Activated CD8-positive, alpha-beta memory T cell treated with anti-CD3 and anti-CD28 coated beads for 4 hours (primary cell): ENCODE measurements around the gene MRPL19.

ENCODE experiments used
- DNase-seq, 2 donors: peaks; one replicate each; pipeline ENCODE4 v3.0.0-alpha.2; 2020; ENCODE audit warnings: low read depth in 2 of 2

MRPL19 gene

DNA sequence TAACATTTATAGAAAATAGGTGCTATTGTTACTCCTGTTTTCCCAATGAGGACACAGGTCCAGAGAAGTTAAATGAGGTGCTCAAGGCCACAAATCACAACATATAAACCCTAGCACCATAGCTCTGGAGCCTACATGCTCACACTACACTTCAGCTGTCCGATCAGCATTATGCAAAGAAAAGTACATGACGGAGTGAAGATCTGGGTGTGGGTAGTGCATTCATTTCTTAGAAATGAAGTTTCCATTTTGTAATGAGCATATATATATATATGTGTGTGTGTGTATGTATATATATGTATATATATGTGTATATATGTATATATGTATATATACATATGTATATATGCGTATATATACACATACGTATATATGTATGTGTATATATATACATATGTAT, 30.2 kb upstream of the MRPL19 start:
- no peak for DNase-seq

DNA sequence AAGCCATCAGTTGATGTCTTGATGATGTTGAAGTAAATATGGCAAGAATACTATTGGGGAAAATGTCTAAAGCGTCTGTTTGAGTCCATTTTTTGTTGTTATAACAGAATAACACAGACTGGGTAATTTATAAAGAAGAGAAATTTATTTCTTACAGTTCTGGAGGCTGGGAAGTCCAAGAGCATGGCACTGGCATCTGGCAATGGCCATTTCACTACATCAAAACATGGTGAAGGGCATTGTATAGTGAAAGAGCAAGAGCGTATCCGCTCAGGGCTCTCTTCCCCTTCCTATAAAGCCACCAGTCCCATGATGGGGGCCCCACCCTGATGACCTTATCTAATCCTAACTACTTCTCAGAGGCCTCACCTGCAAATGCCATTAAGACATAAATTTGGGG, 29.6 kb upstream of the MRPL19 start:
- DNase-seq = no peak

DNA sequence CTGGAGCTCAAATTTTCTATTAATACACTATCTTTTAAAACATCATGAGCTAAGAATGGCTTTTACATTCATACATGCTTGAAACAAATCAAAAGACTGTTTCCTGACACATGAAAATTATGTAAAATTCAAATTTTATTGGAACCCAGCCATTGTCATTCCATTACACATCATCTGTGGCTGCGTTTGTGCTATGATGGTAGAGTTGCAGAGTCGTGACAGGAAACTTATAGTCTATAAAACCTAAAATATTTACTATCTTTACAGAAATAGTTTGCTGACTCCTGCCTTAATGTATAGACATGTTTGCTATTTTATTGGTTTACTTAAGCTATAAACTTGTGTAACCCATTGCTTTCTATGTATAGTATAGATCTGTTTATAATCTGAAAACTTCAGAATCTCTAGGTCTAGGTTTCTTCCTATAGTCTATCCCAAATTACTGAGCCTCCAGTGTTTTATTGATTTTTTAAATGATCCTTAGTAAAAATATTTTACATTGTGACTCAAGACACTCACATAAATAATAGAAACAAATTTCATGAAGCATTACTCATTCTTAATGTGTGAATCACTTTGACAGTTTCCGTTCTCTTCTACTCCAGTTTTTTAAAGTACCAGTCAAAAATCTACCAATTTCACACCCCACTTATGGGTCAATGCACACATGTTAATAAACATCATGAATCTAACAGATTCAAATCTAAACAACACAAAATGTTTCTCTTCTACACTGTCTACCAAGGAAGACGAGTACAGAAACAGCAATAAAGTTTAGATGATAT, 26.4 kb upstream of the MRPL19 start:
- no peak for DNase-seq

DNA sequence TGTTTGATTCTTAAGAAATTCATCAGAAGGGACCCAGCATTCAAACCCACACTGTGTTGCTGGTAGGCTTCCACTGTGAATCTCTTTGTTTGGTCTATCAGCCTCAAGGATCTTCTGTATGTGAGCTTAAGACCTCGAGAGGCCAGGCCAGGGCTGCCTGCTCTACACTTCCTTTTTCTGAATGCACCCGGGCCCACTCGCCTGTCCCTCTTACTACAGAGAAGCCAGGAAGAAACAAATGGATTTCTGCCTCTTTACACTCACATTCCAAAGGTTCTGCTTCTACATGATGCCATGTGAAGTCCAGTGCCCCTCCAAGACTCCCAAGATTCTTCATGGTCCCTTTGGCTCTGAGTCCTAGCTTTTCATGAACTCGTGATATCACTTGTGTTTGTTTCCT, 25.4 kb upstream of the MRPL19 start:
- DNase-seq = no peak

DNA sequence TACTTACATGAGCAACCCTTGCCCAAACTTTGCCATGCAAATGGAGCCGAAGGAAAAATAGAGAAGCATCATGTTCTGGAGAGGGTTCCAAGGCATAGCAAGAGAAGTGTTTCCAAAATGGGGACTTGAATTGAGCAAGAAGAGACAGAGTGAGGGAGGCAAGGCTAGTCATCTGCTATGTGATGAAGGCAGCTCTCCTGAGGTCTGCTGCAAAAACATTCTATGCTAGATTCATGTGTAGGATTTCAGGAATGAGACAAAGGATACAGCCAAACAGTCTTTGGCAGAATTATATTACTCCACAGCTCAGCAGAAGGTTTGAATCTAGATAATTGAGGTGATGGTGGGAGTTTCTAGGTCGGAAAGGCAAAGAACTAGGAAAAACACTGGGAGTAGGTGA, 24.1 kb upstream of the MRPL19 start:
- DNase-seq = no peak

DNA sequence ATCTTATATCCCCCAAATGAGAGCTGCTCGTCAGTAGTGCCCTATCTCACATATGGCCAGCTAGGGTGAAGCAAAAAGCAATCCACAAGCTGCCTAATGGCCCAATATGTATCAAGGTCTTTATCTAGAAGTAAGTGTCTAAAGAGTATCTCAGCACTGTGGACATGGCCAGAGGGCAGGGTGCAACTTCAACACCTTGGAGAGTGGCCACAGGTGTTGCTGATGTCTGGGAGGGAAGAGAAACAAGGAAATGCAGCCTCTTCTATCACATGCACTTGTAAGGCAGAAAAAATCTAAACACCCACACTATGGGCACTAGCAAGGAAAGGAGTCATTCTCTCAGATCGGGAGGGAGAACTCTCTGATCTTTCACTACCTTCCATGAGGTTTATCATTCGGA, 23.7 kb upstream of the MRPL19 start:
- DNase-seq = no peak

DNA sequence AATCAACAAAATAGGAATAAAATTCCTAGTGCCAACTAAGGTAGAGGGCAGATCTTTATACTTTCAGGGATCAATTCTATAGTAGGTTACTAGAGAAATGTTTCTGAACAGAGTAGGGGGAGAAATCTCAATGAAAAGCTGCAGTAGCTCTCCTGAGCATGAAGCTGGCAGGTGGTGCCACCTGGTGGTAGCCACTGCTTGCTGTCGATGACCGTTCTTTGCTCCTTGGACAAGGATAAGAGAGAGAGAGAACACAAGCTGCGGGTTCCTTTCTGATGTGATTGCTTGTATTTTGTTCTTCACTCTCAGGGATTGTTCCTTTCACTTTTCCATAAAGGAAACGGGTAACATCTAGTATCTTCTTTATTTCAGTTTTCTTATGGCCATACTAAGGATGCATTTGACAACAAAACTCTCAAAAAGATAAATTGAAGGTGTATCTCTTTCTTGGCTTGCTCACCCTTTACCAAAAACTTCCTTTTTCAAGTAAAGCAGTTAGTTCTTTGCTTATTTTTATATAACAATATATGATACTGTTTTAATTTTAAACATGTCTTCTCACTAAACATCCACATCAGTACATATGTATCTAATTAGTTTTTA, 18.6 kb upstream of the MRPL19 start:
- peak; percentile 10 to 19 for DNase-seq

DNA sequence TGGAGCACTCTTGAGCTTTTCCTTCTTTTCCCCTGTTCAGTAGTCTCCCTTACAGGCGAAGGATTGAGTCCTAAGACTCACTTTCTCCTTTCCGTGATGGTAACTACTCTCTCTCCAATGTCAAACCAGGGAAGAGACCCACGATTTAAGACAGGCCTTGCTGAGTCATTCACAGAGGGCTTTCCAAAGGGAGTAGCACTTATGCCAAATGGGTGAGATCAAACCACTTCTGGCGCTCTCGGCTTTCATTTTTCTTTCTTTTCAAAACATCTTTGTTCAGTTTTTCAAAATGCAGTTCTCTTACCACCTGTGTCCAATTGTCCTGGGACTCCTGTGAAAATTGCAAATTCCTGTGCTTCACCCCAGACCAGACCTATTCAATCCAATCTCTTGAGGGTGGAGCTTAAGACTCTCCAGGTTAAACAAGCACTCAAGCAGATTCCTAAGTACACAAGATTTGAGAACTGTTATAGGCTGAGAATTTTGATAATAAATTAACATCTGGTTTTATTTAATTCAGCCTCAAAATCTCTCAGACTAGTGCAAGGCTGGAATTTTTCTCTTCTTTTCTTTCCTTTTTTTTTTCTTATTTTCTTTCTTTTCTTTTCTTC, 14.4 kb upstream of the MRPL19 start:
- no peak for DNase-seq

DNA sequence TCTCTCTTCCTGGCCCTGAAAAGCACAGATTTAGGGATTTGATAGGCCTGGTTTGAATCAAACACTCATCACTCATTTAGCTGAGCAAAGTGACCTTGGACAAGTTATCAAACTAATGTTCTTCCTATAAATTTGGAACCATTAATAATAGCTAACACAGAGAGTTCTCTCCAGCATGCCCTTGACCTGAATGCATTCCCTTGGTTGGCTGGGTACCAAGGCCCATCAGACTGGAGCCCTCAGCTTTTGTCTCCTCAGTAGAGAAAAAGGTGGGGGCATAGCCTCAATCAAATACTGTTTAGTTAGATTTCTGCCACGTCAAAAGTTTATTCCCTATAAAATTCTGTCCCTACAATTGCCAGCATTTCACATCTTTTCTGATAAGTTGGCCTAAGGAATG, 13.8 kb upstream of the MRPL19 start:
- DNase-seq = no peak

DNA sequence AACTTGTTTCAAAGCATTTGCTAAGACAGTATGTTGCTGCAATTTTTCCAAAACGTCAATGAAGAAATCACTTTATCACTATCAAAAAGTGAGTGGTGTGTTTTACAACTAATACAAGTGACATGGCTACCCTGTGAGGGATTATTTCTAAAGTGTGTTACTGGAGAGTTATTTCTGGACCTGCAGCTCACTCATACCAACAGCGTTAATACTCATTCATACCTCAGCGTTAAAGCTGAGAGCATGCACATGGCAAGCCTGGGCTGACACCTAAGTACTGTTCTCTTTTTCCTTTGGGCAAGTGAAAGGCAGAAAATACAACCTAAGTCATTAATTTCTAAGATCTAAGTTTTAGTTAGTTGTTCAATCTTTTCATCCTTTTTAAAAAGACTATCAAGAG, 13.0 kb upstream of the MRPL19 start:
- no peak for DNase-seq

DNA sequence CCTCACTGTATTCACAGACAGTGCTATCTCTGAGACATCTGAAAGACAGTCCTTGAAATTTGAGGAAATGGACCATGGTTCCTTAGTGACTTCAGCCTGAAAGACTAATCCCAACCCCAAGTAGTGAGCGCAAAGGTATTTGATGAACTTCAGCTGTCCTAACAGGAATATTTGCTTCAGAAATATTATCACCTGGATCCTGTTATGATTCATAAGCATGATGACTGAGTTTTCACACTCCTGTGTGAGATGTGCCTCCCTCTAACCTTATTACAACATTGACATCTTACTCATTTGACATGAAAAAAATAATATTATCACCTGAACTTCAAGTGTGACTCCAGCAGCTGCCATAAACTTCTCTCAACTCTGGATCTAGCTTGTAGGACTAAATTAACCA, 11.6 kb upstream of the MRPL19 start:
- no peak for DNase-seq

DNA sequence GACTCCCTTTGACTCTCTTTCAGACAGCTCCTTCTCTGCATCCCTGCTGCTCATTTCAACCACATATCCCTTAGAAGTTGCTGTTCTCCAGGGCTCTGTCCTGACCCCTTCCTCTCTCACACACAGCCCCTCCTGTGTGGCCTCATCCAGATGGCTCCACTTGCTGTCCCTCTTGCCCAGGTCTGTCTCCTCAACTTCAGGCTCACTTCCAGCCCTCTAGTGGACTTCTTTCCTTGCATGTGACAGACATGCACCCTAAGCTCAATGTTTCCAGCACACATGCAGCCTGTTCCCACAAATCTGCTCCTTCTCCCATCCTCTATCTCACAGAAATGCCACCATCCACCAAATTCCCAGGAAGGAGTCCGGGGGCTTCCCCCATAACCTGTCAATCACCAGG, 9.0 kb upstream of the MRPL19 start:
- no peak for DNase-seq

DNA sequence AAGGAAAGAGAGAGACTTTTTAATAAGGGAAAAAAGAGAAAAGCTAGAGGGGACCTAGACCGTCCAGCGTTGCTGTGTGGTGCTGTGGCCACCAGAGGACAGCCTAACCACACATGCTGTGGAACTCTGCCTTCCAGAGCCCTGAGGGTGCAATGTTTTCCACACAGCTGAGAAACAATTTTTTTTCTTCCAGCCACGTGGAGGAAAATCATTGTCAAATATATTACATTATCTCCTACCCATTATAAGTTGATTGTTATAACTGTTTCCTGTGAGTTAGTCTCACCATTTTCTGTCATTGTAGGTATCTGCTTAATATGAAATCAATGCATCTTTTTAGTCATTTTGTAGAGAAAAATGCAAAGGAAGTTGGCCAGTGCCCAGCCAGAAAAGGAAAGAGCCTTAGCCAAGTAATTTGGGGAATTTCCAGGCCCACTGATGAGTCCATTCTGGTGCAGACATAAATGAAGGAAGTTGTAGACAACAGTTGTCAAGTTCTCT, 5.9 kb upstream of the MRPL19 start:
- DNase-seq = peak; percentile 6 to 31

DNA sequence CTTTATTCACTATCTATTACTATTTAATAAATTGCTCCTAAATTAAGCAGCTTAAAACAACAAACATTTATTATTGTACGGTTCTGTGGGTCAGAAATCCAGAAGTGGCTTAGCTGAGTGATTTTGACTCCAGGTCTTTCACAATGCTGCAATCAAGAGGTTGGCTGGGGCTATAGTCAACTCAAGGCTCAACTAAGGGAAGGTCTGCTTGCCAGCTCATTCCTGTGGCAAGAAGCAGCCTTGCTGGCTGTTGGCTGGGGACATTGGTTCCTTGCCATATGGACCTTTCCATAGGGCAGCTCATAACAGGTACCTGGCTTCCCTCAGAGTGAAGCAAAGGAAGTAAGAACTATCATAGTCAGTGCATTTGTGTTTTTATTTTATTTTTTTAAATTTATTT, 5.0 kb upstream of the MRPL19 start:
- no peak for DNase-seq

DNA sequence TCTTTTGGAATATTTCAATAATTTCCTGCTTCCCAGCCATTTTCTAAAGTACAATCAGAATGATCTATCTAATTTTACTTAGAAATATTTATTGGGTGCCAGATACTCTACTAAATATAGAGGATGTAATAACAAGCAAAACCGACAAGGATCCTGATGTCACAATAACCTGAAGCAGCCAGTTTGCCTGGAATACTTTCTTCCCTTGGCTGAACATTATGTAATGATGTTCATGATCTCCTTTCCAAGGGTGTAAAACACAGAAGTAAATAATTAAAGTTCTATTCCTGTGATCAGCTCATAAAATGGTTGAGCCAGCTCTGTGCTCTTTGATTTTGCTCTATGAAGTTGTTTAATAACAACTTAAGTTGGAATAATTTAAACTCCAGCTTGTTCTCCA, 2.6 kb upstream of the MRPL19 start:
- DNase-seq = no peak

DNA sequence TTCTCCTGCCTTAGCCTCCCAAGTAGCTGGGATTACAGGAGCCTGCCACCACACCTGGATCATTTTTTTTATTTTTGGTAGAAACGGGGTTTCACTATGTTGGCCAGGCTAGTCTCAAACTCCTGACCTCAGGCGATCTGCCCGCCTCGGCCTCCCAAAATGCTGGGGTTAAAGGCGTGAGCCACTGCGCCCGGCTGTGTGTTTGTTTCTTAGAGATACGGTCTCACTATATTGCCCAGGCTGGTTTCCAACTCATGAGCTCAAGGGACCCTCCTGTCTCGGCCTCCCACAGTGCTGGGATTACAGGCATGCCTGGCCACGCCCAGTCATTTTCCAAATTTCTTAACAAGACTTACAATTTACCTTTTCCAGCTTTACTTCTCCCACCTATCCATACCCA, 940 bp upstream of the MRPL19 start:
- no peak for DNase-seq

DNA sequence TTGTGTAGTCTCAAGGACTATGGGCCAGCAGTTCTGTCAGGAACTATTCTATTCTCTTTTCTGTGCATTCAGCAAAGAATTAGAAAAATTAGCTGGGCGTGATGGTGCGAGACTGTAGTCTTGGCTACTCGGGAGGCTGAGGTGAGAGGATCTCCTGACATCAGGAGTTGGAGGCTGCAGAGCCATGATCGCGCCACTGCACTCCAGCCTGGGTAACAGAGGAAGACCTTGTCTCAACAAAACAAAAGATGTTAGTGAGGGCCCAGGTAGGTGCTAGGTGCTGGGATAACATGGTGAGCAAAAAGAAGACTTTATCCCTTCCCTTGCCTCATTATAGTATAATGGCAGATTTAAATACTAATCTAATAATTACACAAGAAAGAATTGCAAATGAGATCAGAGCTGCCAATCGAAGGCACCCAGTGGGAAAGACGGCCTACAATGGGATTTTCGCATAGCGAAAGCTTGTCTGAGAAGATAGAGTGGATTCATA, 447 bp upstream of the MRPL19 start:
- DNase-seq = no peak

DNA sequence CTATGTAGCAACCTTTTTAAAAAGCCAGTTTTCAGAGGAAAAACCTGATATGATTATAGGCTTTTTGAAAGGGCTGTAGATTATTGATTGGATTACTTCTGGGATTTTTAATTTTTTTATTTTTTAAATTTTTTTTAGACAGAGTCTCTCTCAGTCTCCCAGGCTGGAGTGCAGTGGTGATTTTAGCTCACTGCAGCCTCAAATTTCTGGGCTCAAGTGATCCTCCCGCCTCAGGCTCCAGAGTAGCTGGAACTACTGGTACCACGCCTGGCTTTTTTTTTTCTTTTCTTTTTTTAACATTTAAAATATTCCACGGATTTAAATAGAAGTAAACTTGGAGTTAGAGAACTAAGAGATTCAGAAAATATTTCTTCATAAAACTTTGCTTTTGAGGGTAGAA, 1.2 kb downstream of the MRPL19 start:
- DNase-seq = no peak

DNA sequence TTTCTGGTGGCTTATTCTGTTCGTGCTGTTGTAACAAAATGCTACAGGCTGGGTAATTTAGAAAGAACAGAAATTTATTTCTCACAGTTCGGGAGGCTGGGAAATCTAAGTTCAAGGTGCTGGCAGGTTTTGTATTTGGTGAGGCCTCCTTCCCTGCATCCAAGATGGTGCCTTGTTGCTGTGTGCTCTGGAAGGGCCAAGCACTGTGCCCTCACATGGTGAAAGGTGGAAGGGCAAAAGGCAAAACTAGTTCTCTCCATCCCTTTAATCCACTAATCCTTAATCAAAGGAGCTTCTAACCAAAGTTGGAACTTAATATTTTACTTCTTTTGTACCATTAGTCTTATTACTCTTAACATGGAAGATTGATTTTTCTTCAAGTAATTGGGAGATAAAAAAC, 7.4 kb downstream of the MRPL19 start:
- DNase-seq = no peak

DNA sequence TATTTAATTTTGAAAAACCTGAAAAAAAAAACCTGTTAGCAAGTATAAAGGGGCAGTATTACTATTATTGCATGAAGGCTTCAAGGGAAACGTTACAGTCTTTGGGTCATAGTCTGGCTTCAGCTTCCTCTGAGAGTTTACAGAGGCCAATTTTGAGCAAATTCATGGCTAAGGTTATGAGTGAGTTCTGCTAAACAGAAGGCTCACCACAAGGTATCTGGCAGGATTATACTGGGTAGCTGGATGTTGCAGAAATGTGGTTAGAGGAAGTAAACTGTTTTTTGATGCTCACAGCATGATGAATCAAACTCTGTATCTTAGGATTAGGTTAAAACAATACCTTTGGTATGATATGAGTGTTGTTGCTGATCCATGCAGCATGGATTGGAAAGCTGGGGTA, 9.3 kb downstream of the MRPL19 start:
- DNase-seq = no peak

DNA sequence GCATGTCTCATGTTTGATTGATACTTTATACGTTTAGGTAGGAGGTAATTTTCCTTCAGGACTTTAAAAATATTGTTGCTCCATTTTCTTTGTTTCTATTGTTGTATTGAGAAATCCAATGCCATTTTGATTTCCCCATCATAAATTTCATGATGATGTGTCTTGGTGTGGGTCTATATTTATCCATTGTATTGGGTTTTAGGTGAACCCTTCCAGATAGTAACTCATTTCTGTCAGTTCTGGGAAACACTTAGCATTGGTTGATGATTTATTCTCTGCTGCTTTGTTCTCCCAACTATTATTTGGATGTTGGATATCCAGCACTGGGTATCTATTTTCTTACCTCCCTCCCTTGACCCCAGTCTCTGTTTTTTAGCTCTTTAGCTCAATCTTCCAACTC, 10.0 kb downstream of the MRPL19 start:
- no peak for DNase-seq

DNA sequence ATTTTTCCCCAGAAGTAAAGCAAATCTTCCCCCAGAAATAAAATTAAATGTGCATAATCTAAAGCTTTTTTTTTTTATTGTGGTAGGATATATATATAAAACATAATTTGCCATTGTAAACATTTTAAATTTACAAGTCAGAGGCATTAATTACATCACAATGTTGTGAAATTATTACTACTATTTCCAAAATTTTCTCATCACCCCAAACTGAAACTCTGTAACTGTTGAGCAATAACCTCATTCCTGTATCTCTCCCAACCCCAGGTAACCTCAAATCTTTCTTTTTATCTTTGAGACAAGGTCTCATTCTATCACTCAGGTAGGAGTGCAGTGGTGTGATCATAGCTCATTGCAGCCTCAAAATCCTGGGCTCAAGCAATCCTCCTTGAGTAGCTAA, 11.2 kb downstream of the MRPL19 start:
- no peak for DNase-seq

DNA sequence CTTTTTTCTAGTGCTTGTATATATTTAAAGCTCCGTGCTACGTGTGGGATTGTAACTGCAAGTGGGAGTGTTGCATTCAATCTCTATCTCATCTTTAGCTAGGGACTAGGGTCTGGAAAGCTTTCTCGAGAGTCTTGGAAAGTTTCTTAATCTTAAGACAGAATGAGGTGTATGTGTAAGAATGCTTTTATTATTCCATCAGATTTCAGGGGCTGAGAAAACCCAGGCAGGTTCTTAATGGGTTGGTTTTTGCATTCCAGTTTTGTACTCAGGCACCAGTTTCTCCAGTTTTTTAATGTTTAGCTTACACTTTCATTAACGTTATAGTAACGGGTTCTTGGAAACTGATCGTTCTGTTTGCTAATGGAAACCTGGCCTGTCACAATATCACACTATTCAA, 20.3 kb downstream of the MRPL19 start:
- no peak for DNase-seq
